ENCODE data around the gene ZNF516. TPM values are rescaled to one million over a fixed set of nuclear protein-coding genes. Genes with fewer than 3 reads are reported as not detected.

ZNF516 gene
- total and polyA plus RNA-seq, 8 donors = 5.4 to 21.3 (median 12.7) TPM

- FAIRE-seq = no peak
- 75 to 80% methylated on average over 3 of the region's 3 CpGs for WGBS, 2 donors
Measured at GRCh38 chr18:76486038-76486437, 9.0 kb downstream of the ZNF516 start.

DNA sequence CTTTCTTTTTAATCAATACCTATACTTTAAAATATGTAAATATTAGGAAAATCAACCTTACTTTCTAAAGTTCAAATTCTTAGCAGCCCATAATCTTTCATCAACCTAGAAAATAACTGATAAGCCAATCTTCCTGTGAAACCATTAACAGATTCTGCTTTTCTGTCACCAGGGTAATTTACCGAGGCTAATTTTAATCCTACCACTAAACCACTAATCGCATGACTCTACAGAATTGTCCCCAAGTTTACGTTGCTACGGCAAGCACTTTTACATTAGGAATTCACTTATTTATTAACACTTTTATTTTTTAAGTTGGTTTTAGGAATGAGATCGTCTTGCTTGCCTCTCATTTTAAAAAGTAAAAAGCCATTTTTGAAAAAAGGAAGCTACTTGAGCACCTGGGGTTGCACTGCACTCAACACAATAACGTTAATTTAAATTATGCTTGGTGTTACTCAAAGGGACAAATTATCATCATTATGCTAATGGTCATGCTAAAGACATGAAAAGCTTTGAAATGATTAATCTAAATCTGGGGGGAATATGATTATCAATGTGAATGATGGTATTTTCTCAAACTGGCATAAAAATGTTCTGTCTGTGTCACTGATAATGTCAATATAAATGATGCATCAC lies 10.2 kb downstream of the ZNF516 start:
- H3K4me1 ChIP-seq = peaks cover 6 to 28% (median 7%) of the 10 kb centered on the region in 3 donors
- DNase-seq (no peak), ATAC-seq (no peak), FAIRE-seq (no peak)
- H3K27ac ChIP-seq = no peak overlapping the region
- intact Hi-C loops (cut with DNase I) = no loop called here
- no peaks in the 10 kb centered on the region for H3K36me3 ChIP-seq
- H3K4me3 ChIP-seq = no peak overlapping the region
- H3K9me3 ChIP-seq = no peaks in the 10 kb centered on the region
- no peaks in the 10 kb centered on the region for H3K27me3 ChIP-seq
- TF ChIP-seq CTCF (IDR thresholded peaks at IDR 0.05) = no peak
- WGBS, 2 donors = 79 to 89% methylated on average over 6 of the region's 6 CpGs

More at GRCh38 chr18:76486038-76486437, 9.0 kb downstream of the ZNF516 start:
- no peak for DNase-seq
- Histone ChIP-seq H3K36me3 (no peaks in the 10 kb centered on the region), H3K27ac (no peak overlapping the region), H3K9me3 (no peaks in the 10 kb centered on the region), H3K27me3 (no peaks in the 10 kb centered on the region), H3K4me3 (no peak overlapping the region), H3K4me1 (peaks cover 6 to 34% (median 7%) of the 10 kb centered on the region in 3 donors)
- TF ChIP-seq CTCF (IDR thresholded peaks at IDR 0.05) = no peak
- no peak for ATAC-seq
- intact Hi-C loops (cut with DNase I) = no loop called here

DNA sequence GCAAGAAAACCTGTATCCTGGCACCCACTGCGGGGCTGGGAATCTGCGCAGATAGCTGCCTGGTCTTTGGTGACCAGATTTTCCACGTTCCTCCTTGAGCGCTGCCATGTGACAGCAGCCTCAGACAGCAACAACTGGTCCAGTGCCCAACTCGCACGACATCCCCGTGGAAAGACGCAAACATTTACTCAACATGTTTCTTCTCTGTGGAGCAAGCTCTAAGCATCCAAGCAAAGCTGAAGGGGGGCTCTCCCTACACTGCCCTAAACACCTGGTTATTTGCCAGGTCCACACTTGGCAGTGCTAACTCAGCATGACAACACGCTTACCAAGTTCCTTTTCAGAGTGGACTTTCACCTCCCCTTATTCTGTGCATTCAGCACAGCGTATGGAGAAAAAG lies 11.3 kb downstream of the ZNF516 start:
- no peak overlapping the region for H3K27ac ChIP-seq
- ATAC-seq = peak; percentile 63 to 80 (median 75)
- no peak for TF ChIP-seq CTCF (IDR thresholded peaks at IDR 0.05)
- no peaks in the 10 kb centered on the region for H3K27me3 ChIP-seq
- H3K4me1 ChIP-seq = peaks cover 2 to 19% (median 3%) of the 10 kb centered on the region in 3 donors
- no peaks in the 10 kb centered on the region for H3K36me3 ChIP-seq
- WGBS, 2 donors = 48 to 57% methylated on average over 10 of the region's 10 CpGs
- FAIRE-seq = no peak
- no peak for DNase-seq
- no peaks in the 10 kb centered on the region for H3K9me3 ChIP-seq
- intact Hi-C loops (cut with DNase I) = no loop called here
- H3K4me3 ChIP-seq = no peak overlapping the region

DNA sequence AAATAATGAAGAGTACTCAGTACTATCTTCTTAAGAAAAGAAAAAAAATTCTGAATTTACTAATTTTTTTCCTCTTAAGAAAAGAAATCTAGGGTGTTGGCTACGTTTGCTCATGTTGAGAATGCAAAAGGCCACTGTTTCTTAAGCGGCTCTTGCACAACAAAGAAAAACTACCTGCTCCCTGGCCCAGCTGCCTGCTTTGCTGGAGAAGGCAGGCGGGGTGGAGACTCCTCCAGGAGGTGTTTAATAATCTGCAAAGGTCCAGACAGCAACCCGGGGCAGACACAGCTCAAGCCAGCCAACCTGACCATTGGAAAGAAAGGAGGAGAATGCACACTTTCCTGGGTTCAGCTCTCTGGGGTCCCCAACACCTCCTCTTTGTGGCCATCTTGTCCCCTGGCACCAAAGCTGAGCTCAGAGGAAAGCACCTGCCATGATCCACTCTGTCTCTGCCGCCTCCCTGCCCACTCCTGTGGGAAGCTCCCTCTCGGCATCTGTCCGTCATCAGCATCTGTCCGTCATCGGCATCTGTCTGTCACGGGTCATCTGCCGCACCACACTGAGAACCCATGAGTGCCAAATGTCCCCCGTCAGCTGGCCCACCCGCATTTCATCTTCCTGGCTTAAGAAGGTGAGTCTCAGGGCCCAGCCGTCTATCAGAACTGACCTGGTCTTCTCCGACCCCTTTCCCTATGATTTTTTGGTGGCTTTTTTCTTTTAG lies 11.9 kb downstream of the ZNF516 start:
- H3K4me1 ChIP-seq = peaks cover 0 to 12% (median 0%) of the 10 kb centered on the region in 3 donors
- no peaks in the 10 kb centered on the region for H3K36me3 ChIP-seq
- H3K9me3 ChIP-seq = no peaks in the 10 kb centered on the region
- H3K27ac ChIP-seq = no peak overlapping the region
- H3K4me3 ChIP-seq = no peak overlapping the region
- ATAC-seq (no peak), FAIRE-seq (no peak), DNase-seq (no peak)
- no peak for TF ChIP-seq CTCF (IDR thresholded peaks at IDR 0.05)
- intact Hi-C loops (cut with DNase I) = no loop called here
- WGBS, 2 donors = 89 to 90% methylated on average over 15 of the region's 15 CpGs
- H3K27me3 ChIP-seq = no peaks in the 10 kb centered on the region

DNA sequence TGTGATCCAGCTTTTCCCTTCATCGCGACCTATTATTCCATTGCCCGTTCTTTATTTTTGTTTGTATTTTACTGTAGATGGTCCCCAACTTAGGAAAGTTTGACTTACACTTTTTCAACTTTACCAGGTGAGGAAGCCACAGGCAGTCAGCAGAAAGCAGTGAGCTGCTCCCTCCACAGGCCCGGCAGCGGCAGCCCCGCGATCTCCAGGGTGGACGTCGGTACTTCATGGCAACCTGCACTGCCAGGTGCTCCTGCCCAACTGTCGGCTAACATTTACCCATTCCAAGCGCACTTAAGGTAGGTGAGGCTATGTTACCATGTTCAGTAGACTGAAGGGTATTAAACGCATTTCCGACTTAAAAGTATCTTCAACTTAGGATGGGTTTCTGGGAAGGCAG lies 12.8 kb downstream of the ZNF516 start:
- DNase-seq (no peak), ATAC-seq (no peak), FAIRE-seq (no peak)
- Histone ChIP-seq H3K36me3 (no peaks in the 10 kb centered on the region), H3K27ac (no peak overlapping the region), H3K27me3 (no peaks in the 10 kb centered on the region), H3K4me1 (peaks cover 5 to 20% (median 7%) of the 10 kb centered on the region in 3 donors), H3K9me3 (no peaks in the 10 kb centered on the region), H3K4me3 (no peak overlapping the region)
- intact Hi-C loops (cut with DNase I) = no loop called here
- 96 to 97% methylated on average over 13 of the region's 13 CpGs for WGBS, 2 donors
- TF ChIP-seq CTCF (IDR thresholded peaks at IDR 0.05) = no peak
